ENCODE data around the gene FRS3. TPM values are rescaled to one million over a fixed set of nuclear protein-coding genes. Genes with fewer than 3 reads are reported as not detected.

The FRS3 gene
- total and polyA plus RNA-seq, 8 donors: 5.3 to 10.9 (median 9.0) TPM

DNA sequence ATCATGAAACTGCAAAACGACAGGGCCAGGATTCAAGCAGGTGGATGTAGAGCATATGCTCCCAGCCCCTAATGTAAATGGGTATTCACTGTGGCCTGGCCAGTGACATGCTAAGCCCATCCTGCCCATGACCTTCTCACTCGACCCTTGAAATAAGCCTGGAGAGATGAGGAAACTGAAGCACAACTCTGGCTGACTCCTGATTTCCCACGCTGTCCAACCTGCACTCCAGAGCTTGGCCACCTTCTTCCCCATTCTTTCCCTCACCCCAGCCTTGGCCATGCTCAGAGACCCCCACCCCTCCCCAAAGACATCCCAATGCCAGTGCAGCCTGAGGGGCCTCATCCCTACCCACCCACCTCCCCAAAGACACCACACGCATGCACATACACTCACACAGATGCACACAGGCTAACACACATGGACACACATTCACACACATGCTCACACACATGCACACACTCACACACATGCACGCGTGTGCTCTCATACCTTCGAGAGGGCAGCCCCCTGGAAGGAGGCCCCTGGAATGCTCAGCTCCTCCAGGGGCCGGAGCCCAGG, 56.7 kb downstream of the FRS3 start:
- no peak for DNase-seq
- peak overlapping the region in 1 of 2 donors; percentile 35 for H3K4me3 ChIP-seq
- H3K4me1 ChIP-seq: peaks cover 26 to 91% of the 10 kb centered on the region in 2 donors
- peak overlapping the region; percentile 71 to 94 for H3K27ac ChIP-seq
- TF ChIP-seq, protein P1, sequence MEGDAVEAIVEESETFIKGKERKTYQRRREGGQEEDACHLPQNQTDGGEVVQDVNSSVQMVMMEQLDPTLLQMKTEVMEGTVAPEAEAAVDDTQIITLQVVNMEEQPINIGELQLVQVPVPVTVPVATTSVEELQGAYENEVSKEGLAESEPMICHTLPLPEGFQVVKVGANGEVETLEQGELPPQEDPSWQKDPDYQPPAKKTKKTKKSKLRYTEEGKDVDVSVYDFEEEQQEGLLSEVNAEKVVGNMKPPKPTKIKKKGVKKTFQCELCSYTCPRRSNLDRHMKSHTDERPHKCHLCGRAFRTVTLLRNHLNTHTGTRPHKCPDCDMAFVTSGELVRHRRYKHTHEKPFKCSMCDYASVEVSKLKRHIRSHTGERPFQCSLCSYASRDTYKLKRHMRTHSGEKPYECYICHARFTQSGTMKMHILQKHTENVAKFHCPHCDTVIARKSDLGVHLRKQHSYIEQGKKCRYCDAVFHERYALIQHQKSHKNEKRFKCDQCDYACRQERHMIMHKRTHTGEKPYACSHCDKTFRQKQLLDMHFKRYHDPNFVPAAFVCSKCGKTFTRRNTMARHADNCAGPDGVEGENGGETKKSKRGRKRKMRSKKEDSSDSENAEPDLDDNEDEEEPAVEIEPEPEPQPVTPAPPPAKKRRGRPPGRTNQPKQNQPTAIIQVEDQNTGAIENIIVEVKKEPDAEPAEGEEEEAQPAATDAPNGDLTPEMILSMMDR (IDR thresholded peaks at IDR 0.05): no peak
- H3K27me3 ChIP-seq: no peaks in the 10 kb centered on the region
- no peaks in the 10 kb centered on the region for H3K36me3 ChIP-seq
- H3K9me3 ChIP-seq: no peaks in the 10 kb centered on the region
- ATAC-seq: peak; percentile 7
- intact Hi-C loops (cut with DNase I): no loop called here

DNA sequence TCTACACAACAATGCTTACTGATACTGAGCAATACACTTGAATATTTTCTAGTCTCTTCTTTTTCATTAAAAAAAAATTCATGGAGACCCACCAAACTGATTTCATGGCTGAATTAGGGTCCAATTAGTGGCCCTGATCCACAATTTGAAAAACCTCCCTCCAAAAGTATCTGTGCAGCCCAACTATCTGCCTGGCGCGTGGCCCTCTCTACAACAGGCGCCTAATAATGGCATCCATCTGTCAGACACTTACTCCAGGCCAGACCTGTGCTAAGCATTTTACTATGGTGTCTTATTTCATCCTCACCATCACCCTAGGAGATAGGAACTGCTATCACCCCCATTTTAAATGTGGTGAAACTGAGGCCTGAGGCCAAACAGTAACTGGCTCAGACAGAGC, 58.3 kb downstream of the FRS3 start:
- peak in 1 of 4 donors; percentile 9 for DNase-seq
- H3K4me1 ChIP-seq: peaks cover 31 to 92% of the 10 kb centered on the region in 2 donors
- H3K36me3 ChIP-seq: no peaks in the 10 kb centered on the region
- H3K4me3 ChIP-seq: no peak overlapping the region
- no peak overlapping the region for H3K27ac ChIP-seq
- intact Hi-C loops (cut with DNase I): no loop called here
- no peaks in the 10 kb centered on the region for H3K9me3 ChIP-seq
- TF ChIP-seq, protein P1 (IDR thresholded peaks at IDR 0.05): no peak
- ATAC-seq: no peak
- no peaks in the 10 kb centered on the region for H3K27me3 ChIP-seq

DNA sequence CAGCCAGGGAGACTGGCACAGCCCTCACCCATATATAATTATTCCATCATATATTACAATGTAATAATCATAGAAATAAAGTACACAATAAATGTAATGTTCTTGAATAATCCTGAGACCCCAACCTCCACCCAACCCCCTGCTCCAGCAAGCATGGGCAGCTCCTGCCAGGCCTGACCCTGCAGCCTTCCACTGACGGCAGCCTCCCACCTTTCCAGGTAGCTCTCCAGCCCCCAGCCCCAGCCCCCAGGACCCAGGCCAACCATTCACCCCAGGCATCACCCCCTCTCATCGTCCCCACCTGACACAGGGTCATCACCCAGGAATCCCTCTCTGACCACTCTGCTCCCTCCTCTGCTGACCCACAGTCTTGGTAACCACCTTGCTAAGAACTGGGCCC, 58.9 kb downstream of the FRS3 start:
- intact Hi-C loops (cut with DNase I): no loop called here
- no peak overlapping the region for H3K27ac ChIP-seq
- no peak overlapping the region for H3K4me3 ChIP-seq
- ATAC-seq: no peak
- H3K27me3 ChIP-seq: no peaks in the 10 kb centered on the region
- H3K36me3 ChIP-seq: no peaks in the 10 kb centered on the region
- H3K4me1 ChIP-seq: peaks cover 31 to 91% of the 10 kb centered on the region in 2 donors
- DNase-seq: peak in 1 of 4 donors; percentile 27
- TF ChIP-seq, protein P1 (IDR thresholded peaks at IDR 0.05): no peak
- no peaks in the 10 kb centered on the region for H3K9me3 ChIP-seq

DNA sequence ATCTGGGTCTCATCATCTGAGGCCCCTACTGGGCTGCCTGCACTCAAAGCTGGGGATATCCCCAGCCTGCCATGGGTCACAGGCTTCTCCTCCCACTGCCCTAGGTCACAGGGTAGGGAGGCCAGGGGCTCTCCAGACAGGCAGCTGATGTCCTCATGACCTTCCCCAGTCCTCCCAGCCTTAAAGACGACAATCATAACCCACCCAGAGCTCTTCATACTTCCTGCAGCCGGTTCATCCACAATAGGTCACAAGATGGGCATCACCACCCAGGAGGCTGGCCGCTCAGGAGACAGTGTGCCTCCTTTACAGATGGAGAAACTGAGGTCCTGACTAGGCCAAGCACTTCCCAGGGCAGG, 59.5 kb downstream of the FRS3 start:
- Histone ChIP-seq H3K27me3 (no peaks in the 10 kb centered on the region), H3K4me1 (peaks cover 31 to 85% of the 10 kb centered on the region in 2 donors), H3K36me3 (no peaks in the 10 kb centered on the region), H3K27ac (no peak overlapping the region), H3K9me3 (no peaks in the 10 kb centered on the region), H3K4me3 (no peak overlapping the region)
- no peak for ATAC-seq
- intact Hi-C loops (cut with DNase I): no loop called here
- no peak for DNase-seq
- TF ChIP-seq, protein P1 (IDR thresholded peaks at IDR 0.05): no peak

Other genes starting within 250 kb of the FRS3 start
- gene FOXP4, start 233.5 kb downstream of the FRS3 start, total RNA-seq: 10 to 100 TPM; 26.9 to 33.7 TPM
- 10 to 100 TPM; 52.4 to 77.9 (median 64.6) TPM for gene FOXP4, start 233.5 kb downstream of the FRS3 start, polyA plus RNA-seq (ENCODE audit: insufficient read length in 6 of 6)
- 10 to 100 TPM; 25.9 to 45.9 TPM for gene MDFI, start 141.4 kb downstream of the FRS3 start, total RNA-seq
- gene MDFI, start 141.4 kb downstream of the FRS3 start, polyA plus RNA-seq (ENCODE audit: insufficient read length in 6 of 6): 100 to 1,000 TPM in 5 of 6 donors, 10 to 100 TPM in 1; 95.5 to 139 (median 120) TPM
- 10 to 100 TPM; 22.0 to 37.0 TPM for gene TFEB, start 44.3 kb downstream of the FRS3 start, total RNA-seq
- gene TFEB, start 44.3 kb downstream of the FRS3 start, polyA plus RNA-seq (ENCODE audit: insufficient read length in 6 of 6): 10 to 100 TPM in 2 of 6 donors, 1 to 10 TPM in 4; 7.6 to 12.9 (median 9.1) TPM
- gene PGC, start 32.5 kb downstream of the FRS3 start, total RNA-seq: 100 to 1,000 TPM; 175 to 266 TPM
- gene PGC, start 32.5 kb downstream of the FRS3 start, polyA plus RNA-seq (ENCODE audit: insufficient read length in 6 of 6): 1 to 10 TPM; 5.4 to 9.9 (median 7.4) TPM
- gene PRICKLE4, start 882 bp upstream of the FRS3 start, total RNA-seq: 10 to 100 TPM in 1 of 2 donors, 1 to 10 TPM in 1; 7.9 to 13.1 TPM
- gene PRICKLE4, start 882 bp upstream of the FRS3 start, polyA plus RNA-seq (ENCODE audit: insufficient read length in 6 of 6): 10 to 100 TPM in 3 of 6 donors, 1 to 10 TPM in 3; 4.5 to 13.7 (median 10.3) TPM
- 100 to 1,000 TPM; 169 to 176 TPM for gene TOMM6, start 7.8 kb upstream of the FRS3 start, total RNA-seq
- 100 to 1,000 TPM; 176 to 203 (median 196) TPM for gene TOMM6, start 7.8 kb upstream of the FRS3 start, polyA plus RNA-seq (ENCODE audit: insufficient read length in 6 of 6)
- 1 to 10 TPM; 3.8 to 4.3 TPM for gene USP49, start 115.5 kb upstream of the FRS3 start, total RNA-seq
- 10 to 100 TPM; 12.7 to 16.4 (median 14.2) TPM for gene USP49, start 115.5 kb upstream of the FRS3 start, polyA plus RNA-seq (ENCODE audit: insufficient read length in 6 of 6)
- 10 to 100 TPM; 19.7 to 26.9 TPM for gene MED20, start 141.2 kb upstream of the FRS3 start, total RNA-seq
- 10 to 100 TPM; 23.8 to 32.1 (median 29.6) TPM for gene MED20, start 141.2 kb upstream of the FRS3 start, polyA plus RNA-seq (ENCODE audit: insufficient read length in 6 of 6)
- gene BYSL, start 141.6 kb upstream of the FRS3 start, total RNA-seq: 10 to 100 TPM; 12.6 to 23.4 TPM
- gene BYSL, start 141.6 kb upstream of the FRS3 start, polyA plus RNA-seq (ENCODE audit: insufficient read length in 6 of 6): 10 to 100 TPM; 21.4 to 24.9 (median 24.3) TPM
- gene CCND3, start 161.9 kb upstream of the FRS3 start, total RNA-seq: 100 to 1,000 TPM; 148 to 153 TPM
- gene CCND3, start 161.9 kb upstream of the FRS3 start, polyA plus RNA-seq (ENCODE audit: insufficient read length in 6 of 6): 10 to 100 TPM; 37.5 to 50.3 (median 44.8) TPM

Data from left lung (tissue), 10 donors.